Muscle of arm (tissue), 12 donors: ENCODE results near the gene RNASEH2A. TPM values are rescaled to one million over a fixed set of nuclear protein-coding genes. Genes with fewer than 3 reads are reported as not detected.

Experiments used
- DNase-seq: peaks from one replicate; pipeline ENCODE4 v3.0.0-alpha.2; 2013
- polyA plus RNA-seq, 12 donors: library from polyadenylated mRNA; unstranded; fragments of 120-200 nt; gene quantifications; one replicate each; pipeline ENCODE4 v1.2.1, GENCODE V29; 2013; ENCODE audit not compliant: insufficient read length in 12 of 12

Gene RNASEH2A
- polyA plus RNA-seq, 12 donors: 13.3 to 25.6 (median 17.6) TPM; not detected in 2

DNA sequence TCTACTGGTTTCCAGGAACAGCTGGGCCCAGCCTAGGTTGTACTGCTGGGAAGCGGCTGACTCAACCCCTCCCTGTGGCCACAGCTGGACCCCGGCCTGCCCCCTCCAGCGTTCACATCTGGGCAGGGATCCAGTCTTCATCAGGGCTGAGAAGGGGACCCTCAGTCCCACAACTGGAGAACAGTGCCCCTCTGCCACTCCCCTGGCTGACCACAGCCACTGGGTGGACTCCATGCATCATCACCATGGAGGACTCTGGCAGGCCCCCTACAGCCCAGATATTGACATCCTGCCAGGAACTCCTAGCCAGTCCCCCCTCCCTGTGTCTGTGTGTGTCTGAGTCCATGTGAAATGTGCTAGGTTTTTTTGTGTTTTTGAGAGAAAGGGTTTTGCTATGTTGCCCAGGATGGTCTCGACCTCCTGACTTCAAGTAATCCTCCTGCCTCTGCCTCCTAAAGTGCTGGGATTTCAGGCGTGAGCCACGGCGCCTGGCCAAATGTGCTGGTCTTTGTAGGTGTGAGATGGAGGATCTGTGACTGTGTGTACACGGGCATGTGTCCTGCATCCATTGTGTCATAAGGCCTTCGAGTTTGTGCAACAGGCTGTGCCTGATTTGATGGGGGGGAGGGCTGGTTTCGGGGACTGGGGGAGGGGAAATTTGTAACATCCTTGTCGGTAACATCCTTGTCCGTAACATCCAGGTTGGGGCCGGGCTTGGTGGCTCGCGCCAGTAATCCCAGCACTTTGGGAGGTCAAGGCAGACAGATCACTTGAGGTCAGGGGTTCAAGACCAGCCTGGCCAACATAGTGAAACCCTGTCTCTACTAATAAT is 27.0 kb upstream of the RNASEH2A start:
- DNase-seq: peak; percentile 83

DNA sequence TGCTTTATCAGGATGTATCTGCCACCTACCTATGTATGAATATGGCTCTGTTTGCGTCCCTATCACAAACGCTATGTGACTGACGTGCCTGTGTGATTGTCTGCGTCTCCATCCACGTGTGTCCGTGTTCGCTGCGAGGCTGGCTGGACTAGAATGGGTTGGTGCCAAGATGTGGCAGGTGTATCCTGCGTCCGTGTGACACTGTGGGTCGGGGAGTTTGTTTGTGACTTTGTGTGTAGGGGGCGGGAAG is 24.3 kb upstream of the RNASEH2A start:
- DNase-seq: no peak

DNA sequence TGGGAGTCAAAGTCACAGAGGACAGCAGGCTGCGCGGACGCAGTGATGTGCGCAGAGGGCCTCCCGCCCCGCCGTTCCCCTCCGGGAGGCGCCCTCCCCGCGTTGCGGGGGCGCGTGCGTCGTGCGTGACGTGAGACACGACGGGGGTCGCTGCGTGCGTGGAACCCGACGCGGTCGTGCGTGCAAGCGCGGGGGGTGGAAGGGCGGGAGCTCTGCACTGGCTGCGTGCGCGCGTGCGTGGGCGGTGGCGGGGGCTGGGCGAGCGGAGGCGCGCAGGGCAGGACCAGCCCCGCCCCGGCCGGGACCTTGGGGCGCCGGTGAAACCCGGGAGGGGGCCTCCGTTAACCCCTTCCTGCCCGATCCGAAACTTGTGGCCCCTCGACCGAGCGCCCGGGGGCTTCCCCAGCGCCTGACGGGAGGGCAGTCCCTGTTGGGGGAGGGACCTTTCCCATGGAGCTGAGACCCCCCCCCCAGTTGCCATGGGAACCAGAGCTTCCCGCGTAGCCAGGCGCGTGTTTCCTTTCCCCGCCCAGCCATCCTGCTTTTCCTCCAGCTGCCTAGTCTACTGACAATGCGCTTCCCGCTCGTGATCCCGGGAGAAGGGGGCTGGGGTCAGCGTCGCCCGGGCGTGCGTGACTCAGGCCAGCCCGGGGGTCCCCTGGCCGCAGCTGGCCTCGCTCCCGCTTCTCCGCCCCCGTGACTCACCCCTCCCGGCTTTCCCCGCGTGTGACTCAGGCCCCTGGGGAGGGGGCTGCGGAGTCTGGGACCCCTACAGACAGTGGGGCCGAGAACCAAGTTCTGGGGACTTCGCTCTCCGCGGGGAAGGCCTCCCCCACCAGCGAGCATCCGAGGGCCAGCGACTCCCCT is 23.7 kb upstream of the RNASEH2A start:
- DNase-seq: peak; percentile 87

DNA sequence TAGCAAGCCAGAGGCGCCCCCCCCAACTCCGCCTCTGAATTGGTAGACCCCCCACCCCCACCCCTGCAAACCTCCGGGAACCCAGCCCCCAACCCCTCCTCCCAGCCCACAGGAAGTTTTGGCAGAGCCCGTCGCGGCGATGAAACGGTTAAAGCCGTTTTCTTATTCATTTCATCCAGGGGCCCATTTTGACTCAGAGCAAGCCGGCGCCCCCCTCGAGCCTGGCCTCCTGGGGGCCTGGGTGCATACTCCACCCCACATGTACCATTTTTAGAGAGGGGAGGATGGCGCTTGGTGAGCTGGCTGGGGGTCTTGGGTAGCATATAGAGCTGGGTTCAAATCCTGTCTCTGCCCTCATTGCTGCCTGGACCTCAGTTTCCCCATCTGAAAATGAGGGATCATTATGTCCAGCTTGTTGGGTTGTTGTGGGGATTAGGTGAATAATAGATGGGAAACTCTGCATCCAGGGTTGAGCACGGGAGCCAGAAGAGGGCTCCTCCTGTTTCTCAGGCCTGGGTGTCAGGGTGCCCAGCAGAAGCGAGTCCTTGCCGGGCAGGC is 23.0 kb upstream of the RNASEH2A start:
- DNase-seq: no peak

DNA sequence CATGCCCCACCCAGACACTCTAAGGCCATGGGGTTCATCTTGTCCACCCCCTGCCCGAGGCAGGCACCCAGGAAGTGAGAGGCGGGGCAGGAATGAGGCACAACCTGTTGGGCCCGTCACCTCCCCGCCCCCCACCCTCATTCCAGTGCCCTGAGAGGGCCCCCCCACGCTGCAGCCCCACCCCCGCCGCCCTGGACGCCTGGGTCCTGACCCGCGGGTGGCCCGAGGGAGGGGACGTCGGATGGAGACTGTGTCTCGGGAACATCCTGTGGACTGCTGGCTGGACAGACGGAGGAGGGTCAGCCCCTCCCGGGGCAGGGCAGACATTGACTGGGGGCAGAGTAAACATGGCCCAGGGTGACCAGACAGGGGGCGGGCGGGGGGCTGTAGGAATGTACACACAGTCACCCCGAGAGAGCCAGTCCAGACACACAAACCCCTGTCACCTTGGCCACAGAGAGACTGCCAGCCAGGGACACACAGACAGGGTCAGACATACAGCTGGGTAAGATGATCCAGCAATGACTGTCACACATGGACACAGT is 22.5 kb upstream of the RNASEH2A start:
- no peak for DNase-seq

DNA sequence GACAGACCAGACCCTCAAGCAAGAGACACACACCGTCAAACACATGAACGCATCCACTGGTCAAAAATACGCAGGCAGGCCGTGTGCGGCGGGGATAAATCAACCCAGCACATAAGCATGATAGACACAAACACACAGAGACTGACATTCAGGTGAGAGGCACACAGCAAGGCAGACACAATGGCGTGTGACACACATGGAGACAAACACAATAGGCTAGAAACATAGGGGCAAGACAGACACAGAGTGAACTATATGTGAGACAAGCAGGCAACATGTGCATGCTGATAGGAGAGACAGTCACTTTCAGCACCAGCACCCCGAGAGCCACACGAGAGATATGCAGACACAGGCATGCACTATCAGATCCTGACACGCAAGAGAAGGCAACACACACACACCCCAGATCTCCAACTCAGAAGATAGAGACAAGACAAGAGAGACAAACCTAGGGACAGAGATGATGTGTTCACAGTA is 22.0 kb upstream of the RNASEH2A start:
- DNase-seq: no peak

DNA sequence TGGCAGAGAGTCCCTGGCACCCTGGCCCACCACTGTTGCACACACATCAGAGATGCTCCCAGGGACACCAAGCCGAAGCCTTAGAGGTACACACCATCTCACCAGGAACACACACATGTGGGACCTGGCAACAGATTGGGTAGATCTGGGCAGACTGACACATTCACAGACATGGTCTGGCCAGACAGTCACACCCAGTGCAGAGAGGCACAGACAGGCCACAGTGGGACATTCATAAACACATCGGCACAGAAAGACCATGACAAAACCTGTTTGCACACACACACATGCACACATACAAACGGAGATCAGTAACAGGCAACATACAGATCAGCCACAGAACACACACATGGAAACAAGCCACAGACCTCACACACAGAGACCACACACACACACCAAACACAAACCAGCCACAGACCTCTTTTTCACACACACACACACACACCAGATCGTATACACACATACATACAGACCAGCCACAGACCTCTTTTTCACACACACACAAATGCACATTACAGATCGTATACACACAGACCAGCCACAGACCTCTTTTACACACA is 21.4 kb upstream of the RNASEH2A start:
- DNase-seq: no peak

DNA sequence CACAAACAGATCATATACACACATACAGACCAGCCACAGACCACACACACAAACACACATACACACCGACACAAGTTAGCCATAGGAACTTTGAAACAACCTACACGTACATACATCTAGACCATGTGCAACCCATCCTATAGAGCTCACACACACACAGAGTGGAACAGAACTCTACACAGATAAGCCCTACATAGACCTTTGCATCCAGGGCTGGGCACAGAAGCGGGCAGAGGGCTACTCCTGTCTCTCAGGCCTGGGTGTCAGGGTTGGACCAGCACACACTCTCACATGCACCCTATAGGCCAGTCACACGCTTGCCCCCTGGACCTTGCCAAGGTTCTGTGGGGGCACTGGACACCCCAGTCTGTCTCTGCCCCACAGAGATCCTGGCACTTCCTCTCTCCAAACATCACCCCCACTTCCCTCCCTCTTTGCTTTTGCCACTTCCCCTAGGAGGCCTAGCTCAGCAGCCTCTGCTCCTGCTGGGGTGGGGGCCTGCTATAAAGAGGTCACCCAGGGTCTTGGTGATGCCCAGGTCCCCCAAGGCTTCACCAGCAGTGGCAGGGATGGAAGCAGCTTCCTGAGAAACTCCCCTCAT is 20.9 kb upstream of the RNASEH2A start:
- DNase-seq: no peak

DNA sequence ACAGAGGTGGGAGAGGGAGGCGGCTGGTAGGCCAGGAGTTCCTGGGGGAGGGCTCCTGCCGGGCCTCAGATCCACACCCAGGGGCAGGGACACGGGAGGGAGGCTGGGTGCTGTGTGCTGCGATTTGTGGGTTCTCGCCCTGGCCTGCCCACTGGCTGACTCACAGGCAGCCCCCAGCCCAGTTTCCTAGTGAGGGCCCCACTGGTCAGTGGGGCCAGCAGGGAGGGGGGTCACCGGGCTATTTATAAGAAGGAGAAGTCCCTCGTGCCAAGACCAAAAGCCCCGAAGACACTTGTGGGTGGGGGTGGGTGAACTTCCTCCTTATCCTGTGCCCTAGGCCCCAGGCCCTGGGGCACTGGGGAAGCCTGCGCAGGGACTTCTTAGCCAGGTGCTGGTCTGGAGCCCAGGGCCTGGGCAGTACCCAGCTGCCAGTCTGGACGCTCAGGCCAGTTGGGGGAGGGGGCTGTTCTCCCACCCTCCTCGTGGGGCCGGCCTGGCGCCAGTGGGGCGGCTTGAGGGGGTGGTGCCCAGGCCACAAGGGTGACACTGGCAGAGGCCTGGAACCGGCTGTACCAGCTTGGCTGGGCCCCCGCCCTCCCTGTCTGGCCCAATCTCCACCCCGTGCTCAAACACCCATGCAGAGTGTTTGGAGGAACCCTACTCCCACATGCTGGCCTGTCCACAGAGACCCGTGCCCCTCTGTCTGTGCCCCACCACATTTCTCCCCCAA is 20.1 kb upstream of the RNASEH2A start:
- DNase-seq: no peak

DNA sequence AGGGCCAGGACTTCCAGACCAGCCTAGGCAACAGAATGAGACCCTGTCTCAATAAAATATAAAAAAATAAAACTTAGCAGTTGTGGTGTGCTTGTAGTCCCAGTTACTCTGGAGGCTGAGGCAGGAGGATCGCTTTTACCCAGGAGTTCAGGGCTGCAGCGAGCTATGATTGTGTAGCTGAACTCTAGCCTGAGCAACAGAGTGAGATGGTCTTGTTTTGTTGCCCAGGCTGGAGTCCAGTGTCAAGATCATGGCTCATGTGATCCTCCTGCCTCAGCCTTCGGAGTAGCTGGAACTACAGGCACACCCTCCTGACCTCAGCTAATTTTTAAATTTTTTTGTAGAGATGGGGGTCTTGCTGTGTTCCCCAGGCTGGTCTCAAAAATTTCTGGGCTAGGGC is 19.4 kb upstream of the RNASEH2A start:
- DNase-seq: no peak

DNA sequence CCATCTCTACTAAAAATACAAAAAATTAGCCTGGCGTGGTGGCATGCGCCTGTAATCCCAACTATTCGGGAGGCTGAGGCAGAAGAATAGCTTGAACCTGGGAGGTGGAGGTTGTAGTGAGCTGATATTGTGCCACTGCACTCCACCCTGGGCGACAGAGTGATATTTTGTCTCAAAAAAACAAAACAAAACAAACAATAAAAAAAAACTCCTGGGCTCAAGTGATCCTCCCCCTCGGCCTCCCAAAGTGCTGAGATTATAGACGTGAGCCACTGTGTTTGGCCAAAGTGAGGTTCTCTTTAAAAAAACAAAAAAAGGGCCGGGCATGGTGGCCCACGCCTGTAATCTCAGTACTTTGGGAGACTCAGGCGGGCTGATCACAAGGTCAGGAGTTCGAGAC is 18.9 kb upstream of the RNASEH2A start:
- DNase-seq: no peak

DNA sequence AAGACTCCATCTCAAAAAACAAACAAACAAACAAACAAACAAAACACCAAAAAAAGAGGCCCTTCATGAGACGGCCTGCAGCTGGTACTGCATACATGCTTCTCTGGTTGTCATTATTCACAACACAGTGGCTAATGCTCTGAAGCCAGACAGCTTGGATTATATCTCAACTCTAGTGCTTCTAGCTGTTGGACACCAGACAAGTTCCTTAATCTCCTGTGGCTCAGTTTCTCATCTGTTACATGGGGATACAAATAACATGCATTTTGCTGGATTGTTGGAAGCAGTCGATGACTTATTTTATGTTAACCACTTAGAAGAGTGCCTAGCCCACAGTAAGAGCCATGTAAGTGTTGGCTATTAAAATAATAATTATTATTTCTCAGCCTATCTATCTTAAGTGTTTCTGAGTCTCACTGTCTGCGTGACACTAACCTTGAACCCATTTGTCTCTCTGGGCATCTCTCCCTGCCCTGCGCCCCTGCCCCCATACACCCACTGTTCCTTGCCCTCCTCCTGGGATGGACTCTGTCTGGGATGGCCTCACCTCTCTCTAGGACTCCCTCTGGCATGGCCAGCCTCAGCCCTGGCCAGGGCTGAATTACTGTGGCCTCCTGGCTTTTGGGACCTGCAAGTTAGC is 18.2 kb upstream of the RNASEH2A start:
- no peak for DNase-seq

DNA sequence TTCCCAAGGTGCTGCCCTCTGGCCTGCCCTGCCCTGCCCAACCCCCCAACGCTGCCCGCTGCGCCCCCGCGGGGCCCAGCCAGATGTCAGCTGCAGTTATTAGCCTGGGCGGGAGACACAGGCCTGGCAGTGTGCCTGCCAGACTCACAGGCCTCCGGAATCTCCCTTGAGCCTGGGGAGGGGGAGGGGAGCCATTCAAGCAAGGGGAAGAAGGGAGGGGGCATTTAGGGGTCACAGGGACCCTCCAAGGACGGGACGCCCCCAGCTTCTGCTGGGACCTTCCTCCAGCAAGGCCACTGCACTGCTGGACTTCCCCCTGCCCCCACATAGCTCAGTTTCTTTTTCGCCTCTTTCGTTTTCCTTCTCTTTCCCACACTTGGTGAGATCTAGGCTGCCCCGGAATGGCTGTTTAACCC is 17.7 kb upstream of the RNASEH2A start:
- DNase-seq: no peak

DNA sequence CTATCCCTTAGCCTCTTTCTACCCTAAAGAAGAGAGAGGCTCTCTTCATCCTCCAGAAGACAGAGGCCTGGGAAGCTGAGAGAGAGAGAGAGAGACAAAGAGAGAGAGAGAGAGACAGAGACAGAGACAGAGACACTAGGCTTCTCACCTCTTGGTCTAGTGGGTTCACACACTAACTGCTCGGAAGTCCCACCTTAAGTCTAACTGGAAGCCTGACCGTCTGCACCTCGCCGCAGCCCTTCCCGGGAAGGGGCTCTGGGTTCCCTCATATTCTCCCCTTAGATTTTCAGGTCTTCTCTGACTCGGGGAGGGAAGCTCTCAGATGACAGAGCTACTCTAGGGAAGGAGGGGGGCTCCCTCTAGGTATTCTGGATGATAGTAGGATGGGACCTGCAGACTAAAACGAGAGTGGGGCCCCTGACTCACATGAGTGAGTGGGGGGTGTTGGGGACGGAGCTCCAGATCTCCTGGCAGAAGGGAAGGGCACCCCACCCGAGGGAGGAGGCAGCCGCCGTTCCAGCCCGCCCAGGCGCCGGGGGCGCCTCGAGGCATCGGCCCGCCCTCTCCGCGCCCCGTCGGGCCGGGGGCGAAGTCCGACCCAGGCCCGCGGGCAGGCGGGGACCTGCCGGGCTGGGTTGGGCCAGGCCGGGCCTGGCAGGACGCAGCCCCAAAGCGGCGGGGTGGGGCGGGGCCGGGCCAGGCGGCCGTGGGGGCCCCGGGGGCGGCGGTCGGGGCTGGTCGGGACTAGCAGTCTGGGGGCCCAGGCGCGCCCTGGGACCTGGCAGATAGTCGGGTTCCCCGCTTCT is 17.1 kb upstream of the RNASEH2A start:
- no peak for DNase-seq

DNA sequence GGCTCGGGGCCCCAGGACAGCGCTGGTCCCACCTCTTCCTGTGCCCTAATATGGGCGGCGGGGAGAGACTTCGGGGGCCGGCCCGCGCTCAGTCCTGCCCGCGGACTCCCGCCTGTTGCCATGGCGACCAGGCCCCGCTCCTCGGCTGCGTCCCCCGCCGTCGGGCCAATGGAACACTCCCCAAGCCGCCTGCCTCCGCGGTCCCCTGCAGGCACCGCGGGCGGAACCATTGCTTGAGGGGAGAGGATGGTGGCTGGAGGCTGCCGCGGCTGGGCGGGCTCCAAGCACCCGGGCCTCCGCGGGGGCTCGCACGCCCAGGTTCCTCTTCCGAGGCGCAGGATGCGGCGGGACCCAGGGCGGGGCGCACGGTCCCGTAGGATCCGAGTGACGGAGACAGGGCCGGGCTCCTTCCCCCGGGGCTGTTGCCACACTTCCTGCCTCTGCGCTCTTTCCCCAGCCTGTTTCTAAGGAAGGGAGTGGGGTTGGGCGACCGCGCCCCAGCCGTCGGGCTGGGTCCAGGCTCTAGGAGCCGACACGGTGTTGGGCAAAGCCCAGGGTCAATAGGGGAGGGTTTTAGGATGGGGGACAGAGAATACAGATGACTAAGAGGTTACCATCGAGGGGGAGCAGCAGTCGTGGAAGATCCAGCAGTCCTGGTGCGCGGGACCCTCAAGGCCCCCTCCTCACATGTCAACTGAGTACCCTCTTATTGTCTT is 16.3 kb upstream of the RNASEH2A start:
- peak; percentile 92 for DNase-seq

DNA sequence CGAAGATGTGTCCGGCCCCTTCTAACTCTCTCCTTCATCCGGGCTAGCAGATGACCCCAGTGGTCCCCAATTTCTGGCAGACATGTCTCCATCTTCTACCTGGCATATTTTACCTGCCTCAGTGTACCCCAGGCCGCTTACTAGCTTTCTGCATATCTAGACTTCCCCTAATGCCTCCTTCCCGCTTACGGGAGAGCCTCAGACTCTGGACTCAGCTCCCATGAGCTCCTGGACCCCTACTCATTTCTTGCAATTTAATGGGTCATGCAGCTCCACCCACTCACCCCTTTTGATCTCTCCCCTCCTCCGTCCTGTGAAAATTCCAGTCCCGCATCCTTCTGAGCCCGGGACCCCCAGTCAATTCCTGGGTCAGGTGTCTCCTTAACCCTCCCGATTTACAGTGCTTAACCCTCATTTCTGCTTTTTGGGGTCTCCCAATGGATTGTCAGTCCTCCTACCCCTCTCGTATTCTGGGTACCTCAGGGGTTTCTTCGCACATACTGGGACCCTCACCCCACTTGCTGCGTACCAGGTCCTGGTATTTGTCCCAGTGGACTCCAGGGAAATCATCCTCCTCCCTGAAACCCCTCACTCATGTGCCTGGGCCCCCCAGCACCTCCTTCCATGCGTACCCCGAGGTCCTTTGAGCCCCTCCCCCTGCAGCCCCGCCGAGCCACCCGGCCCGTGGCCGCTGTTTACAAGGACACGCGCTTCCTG is 15.6 kb upstream of the RNASEH2A start:
- DNase-seq: no peak

DNA sequence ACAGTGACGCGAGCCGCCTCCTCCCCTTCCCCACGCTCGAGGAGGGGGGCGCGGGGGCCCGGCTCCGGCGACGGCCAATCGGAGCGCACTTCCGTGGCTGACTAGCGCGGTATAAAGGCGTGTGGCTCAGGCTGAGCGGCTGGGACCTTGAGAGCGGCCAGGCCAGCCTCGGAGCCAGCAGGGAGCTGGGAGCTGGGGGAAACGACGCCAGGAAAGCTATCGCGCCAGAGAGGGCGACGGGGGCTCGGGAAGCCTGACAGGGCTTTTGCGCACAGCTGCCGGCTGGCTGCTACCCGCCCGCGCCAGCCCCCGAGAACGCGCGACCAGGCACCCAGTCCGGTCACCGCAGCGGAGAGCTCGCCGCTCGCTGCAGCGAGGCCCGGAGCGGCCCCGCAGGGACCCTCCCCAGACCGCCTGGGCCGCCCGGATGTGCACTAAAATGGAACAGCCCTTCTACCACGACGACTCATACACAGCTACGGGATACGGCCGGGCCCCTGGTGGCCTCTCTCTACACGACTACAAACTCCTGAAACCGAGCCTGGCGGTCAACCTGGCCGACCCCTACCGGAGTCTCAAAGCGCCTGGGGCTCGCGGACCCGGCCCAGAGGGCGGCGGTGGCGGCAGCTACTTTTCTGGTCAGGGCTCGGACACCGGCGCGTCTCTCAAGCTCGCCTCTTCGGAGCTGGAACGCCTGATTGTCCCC is 14.9 kb upstream of the RNASEH2A start, which contains the start of gene JUNB:
Gene JUNB, plus strand, starts transcription at position 142 of the 706 bp plus-strand sequence. Its CDS starts 286 bp downstream, at position 428.
- DNase-seq: peak; percentile 95
